Measurements from ENCODE around the gene ITGA2.

Gene ITGA2

GRCh38 chr5:52988335-52989024 is 672 bp upstream of the ITGA2 start:
- no peak for DNase-seq (ENCODE audit: low read depth in 1 of 2, low spot score in 1 of 2)

DNA sequence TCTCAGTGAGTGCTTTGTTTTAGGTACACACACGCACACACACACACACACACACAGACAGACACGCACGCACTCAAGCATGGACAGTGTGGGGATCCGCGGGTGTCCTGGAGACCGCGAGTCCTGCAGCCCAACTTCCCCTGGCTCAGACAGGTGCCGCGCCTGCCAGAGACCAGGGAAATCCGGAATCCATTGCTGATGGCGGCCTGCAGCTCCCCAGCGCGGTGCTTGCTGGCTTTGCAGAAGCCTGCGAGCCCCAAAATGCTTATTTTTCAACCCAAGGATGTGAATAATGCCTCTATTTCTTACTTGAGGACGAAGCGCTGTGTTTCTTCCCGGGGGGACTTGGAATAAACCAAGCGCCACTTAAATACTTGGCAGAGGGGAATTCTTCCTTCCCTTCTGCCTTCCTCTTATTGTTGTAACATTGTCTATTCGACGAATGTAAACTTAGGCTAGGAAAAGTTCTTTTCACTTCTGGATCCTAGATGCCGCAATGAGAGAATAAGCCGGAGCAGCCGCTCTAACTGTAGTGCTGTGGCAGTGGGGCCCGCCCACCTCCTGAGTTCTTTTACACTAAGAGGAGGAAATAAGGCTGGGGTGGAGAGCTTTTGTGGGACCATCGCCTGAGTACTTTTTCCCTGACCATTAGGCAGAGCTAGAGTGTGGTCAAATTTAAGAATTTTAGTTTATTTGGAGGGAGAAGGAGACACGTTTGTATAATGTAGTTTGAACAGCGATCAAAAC is 802 bp downstream of the ITGA2 start:
- DNase-seq (ENCODE audit: low read depth in 1 of 2, low spot score in 1 of 2) = peak in 1 of 2 donors; percentile 6

DNA sequence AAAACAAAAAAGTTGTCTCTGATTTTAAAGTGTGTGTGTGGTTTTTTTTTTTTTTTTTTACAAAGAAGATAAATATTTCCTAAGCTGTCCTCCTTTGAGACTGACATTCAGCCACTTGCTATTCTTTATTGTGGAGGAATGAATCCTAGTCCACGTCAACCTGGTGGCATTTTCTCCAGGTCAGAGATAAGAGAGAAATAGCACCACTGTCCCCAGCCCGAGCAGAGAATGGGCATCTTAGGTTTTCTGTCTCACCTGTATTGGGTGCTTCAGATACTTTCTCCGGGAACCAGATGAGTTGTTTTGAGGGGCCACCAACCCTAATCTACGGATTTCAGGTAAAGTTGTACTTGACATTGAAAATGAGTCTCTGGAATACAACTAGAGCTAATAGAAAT is 1.4 kb downstream of the ITGA2 start:
- no peak for DNase-seq (ENCODE audit: low read depth in 1 of 2, low spot score in 1 of 2)

DNA sequence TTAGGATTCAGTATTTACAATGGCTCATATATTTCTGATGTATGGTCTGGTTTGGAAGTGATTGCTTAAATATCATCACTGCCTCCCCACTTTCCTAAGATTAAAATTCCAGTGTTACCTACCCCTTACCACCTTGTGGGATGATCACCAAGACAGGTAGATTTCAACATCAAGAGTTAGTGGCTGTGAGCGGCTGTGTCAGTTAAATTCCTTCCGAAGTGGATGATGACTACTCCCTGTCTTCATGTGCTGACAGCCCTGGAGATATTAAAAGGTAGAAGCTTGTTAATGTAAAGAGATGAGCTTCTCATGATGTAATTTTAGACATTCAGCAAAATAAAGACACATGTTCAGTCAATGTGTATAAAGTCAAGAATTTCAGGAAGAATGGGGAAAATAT is 4.2 kb downstream of the ITGA2 start:
- DNase-seq (ENCODE audit: low read depth in 1 of 2, low spot score in 1 of 2) = no peak

GRCh38 chr5:52994266-52994665 is 5.1 kb downstream of the ITGA2 start:
- DNase-seq (ENCODE audit: low read depth in 1 of 2, low spot score in 1 of 2) = no peak

DNA sequence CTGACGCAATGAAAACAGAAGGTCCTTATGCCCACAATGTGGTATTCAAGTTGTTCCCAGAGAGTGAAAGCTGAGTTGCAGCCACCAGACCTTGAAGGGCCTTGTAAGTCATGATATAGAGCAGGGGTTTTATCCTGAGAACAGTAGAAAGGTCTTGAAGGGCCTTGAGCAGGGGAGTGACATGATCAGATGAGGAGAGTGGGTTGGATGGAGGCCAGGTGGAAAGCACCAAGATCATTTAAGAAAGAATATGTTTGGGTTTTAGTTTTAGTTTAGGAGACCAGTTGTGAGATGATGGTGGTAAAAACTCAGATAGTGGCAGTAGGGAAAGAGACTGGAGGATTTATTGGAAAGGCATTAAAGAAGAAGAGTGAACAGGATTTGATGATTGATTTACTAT is 5.9 kb downstream of the ITGA2 start:
- DNase-seq (ENCODE audit: low read depth in 1 of 2, low spot score in 1 of 2) = no peak

GRCh38 chr5:52995914-52996313 is 6.8 kb downstream of the ITGA2 start:
- DNase-seq (ENCODE audit: low read depth in 1 of 2, low spot score in 1 of 2) = no peak

DNA sequence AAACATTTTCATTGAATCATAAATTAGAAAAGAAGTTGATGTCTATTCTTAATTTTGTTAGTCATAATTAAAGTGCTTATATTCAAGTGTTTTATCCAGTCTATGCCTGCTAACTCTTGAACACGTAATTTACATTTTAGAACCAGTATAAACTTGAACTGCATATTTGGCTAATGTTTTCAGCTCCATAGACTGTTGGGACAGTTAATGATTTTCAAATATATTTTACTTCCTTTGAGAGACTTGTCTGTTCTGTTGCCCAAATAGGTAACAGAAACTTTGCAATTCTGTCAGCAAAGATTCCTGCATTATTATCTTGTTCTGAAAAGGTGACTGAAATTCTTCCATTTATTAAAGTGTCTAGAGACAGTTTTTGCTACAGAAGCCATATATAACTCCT is 7.8 kb downstream of the ITGA2 start:
- no peak for DNase-seq (ENCODE audit: low read depth in 1 of 2, low spot score in 1 of 2)

DNA sequence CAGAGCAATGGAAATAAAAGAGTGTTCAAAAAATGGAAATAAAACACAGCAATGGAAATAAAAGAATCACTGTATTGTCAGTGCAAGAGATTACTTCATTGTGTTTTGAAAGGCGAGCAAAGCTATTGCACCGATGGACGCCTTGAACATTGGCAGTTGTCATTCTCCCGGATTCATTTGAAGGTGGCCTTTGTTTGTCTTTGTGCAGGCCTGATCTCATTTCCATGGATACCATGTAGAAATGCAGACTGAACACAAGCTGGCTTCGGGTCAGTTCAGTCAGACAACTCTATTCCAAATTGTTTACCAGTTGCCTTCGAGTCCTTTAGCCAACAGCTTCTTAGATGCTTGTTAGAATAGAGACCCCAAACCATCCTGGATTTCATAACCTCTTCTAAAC is 8.3 kb downstream of the ITGA2 start:
- DNase-seq (ENCODE audit: low read depth in 1 of 2, low spot score in 1 of 2) = no peak

DNA sequence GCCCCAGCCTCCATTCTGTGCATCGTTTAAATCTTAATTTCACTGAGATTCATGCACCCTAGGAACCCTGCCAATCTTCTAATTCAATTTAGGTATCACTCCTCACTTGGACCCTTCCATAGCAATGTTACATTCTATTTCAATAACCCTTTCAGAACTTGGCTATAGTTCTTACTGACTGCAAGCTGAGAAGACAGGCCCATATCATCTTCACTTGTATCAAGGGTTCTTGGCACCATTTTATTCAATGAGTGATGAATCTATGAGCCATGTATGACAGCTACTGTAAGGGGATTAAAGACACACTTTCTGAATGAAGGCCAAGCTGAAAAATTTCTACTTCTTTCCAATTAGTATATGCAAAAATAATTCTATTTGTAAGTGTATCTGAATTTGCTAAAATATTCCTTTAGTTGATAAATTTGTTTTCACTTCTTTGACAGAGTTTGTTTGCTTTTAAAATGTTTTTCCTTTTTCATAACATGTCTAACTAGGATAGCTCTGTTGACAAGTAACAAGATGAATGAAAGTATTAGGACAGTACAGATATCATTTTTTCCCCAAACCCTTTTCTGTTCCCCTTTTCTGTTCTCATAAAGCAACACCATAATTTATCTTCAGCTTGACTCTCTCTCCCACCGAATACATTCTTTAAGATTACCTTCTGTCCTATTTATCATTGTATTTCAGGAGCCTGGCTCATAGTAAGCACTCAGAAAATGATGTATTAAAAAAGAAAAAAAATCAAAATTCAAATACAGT is 9.6 kb downstream of the ITGA2 start:
- no peak for DNase-seq (ENCODE audit: low read depth in 1 of 2, low spot score in 1 of 2)

DNA sequence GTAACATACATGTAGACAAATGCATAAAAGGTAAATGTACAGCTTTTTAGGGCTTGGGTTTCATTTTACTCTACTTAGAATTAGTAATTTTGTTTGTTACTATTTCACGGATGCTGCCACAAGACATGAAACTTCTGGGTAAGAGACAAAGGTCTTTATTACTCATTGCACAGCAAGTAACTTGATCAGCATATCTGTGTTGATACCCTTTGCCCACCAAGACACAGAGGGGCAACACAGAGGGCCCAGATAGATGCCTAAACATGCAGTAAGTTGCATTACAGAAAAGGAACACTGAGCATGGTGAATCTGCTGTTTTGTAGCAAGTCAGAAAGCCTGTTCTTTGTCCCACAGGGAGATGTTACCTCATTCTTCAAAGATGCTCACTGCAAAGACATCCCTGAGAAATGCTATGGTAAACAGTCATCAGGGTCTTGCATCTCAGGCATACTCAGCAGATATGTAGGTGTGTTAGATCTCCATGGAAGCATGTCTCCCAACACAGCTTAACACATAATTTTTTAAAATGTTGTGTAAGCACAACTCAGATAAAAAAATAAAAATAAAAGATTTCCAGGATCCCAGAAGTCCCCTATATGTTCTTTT is 10.3 kb downstream of the ITGA2 start:
- no peak for DNase-seq (ENCODE audit: low read depth in 1 of 2, low spot score in 1 of 2)

- DNase-seq (ENCODE audit: low read depth in 1 of 2, low spot score in 1 of 2) = no peak
Observed at GRCh38 chr5:53001541-53001940, 12.4 kb downstream of the ITGA2 start.

GRCh38 chr5:53002491-53002890 is 13.3 kb downstream of the ITGA2 start:
- no peak for DNase-seq (ENCODE audit: low read depth in 1 of 2, low spot score in 1 of 2)

DNA sequence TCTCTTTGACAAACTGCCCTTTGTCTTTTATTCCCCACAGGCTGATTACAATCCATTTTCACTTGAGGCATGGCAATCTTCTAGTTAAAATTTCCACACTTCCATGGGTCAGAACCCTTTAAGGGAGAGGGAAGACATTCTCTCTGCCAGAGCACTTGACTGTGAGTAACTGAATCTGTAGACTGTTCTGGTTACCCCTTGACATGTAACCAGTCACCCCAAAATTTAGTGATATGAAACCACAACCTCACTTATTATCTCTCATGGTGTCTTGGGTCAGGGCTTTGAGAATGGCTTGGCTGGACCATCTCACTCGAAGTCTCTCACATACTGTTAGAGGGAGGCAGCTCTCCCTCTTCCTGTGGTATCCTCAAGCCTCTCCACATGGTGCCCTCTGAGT is 14.0 kb downstream of the ITGA2 start:
- no peak for DNase-seq (ENCODE audit: low read depth in 1 of 2, low spot score in 1 of 2)

DNA sequence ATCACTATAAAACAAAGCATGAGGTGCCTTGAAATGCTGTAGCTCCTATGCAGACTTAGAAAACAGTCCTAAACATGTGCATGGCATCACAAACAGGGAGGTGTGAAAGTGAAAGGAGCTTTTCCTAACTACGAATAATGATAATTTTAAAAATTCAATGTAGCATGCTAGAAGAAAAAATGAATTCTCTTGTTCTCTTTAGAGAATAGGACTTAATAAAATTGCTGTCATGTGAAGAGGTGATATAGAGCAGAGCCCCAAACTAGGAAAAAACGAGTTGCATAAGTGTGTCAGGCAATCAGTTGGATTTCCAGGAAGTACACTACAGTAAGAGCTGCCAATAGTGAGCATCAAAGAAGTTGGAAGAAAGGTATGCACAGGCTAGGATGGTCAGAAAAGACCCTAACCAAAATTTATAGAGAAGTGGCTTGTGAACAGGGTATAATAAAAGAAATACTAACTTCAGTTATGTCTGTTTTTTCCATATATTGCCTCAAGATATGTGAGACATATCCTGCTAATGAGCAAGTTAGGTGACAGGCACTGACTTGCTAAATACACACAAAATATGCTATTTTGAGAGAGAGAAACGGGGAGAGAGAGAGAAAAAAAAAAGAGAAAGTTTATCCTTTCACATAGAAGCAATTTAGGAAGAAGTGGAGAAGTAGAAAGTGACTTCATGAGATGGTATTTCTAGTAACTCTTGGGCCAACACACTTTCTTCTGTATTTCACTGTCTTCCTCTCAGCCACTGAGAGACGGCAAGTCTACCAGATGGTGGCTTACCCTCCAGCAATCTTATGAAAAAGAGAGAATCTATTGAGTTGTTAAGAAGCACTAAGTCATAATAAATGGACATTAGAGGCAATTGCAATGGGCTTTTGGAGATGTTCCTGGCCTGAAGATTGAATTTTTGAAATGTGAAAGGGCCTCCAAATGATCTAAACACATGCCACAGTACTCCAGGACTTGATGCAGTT is 18.0 kb downstream of the ITGA2 start:
- no peak for DNase-seq (ENCODE audit: low read depth in 1 of 2, low spot score in 1 of 2)

- DNase-seq (ENCODE audit: low read depth in 1 of 2, low spot score in 1 of 2) = no peak
Observed at GRCh38 chr5:53008751-53009150, 19.6 kb downstream of the ITGA2 start.

GRCh38 chr5:53009816-53010215 is 20.7 kb downstream of the ITGA2 start:
- DNase-seq (ENCODE audit: low read depth in 1 of 2, low spot score in 1 of 2) = no peak

GRCh38 chr5:53010814-53011213 is 21.7 kb downstream of the ITGA2 start:
- no peak for DNase-seq (ENCODE audit: low read depth in 1 of 2, low spot score in 1 of 2)

DNA sequence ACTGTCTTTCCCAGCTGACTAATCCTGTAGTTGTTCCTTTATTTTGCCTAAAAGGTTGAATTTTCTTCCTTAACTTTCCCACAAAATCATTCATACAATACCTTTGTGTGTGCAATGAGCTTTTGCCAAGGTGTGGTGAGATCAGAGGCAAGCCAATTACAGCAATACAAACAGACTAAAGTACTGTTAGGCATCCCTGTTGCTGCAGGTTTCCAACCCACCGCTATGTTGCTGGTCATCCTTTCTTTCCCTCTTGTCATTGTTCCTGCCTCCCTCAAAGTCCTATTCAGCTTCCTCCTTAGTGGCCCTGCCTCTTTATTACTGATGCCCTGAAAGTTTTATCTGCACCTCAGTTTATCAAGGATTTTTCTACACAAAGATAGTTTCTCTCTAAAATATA is 22.1 kb downstream of the ITGA2 start:
- no peak for DNase-seq (ENCODE audit: low read depth in 1 of 2, low spot score in 1 of 2)

GRCh38 chr5:53013857-53014256 is 24.7 kb downstream of the ITGA2 start:
- DNase-seq (ENCODE audit: low read depth in 1 of 2, low spot score in 1 of 2) = no peak

GRCh38 chr5:53017383-53017782 is 28.2 kb downstream of the ITGA2 start:
- no peak for DNase-seq (ENCODE audit: low read depth in 1 of 2, low spot score in 1 of 2)

Measured in stimulated activated CD4-positive, alpha-beta T cell treated with anti-CD3 and anti-CD28 coated beads, Interleukin-15, amount 100 ng/mL, for 1 hour (primary cell).